ENCODE results near the gene KCNJ18.
"Not testable (repeated sequence)": the region's sequence is repeated elsewhere in the genome, so short reads cannot be mapped to it uniquely, and the experiment has no call there.

KCNJ18 gene

DNA sequence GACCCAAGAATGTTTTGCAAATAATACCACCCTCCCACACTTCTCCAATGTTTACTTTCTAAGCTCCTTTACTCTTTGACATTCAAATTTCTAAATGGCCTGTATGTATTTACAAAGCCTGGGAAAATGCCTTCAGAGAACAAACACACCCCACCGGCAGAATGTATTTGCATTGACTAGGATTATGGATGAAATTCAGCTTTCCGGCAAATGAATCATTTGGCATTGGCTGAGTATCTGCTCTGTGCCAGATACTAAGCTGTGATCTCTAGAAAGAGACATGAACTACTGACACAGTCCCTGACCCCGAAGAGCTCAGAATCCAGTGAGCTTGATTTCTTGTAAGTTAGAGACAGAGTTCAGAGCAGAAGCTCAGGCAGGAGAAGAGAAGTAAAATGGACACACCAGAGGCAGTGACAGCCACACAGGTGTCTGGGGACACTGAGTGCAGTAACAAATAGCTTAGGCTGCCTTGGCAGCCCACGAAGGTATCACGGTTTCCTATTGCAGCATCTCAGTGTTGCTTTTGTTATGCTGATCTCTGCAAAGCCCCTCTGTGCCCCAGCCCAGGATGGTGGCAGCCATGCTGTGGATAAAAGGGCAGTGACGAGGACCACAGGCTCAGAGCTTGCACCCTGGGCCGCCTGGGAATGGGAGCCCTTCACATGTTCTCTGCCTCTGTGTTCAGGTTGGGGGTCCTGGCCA lies 24.8 kb upstream of the KCNJ18 start:
- not testable (repeated sequence) for H3K4me3 Mint-ChIP-seq; H3K4me1 Mint-ChIP-seq (ENCODE audit: low read depth); H3K27ac Mint-ChIP-seq; H3K36me3 Mint-ChIP-seq (ENCODE audit: low read depth); H3K27me3 Mint-ChIP-seq
- H3K9me3 Mint-ChIP-seq: peaks cover 19% of the 10 kb centered on the region
- DNase-seq: peak; percentile 20

GRCh38 chr17:21668118-21668488 lies 24.2 kb upstream of the KCNJ18 start:
- not testable (repeated sequence) for H3K27ac Mint-ChIP-seq; H3K4me1 Mint-ChIP-seq (ENCODE audit: low read depth); DNase-seq; H3K27me3 Mint-ChIP-seq; H3K36me3 Mint-ChIP-seq (ENCODE audit: low read depth); H3K4me3 Mint-ChIP-seq
- H3K9me3 Mint-ChIP-seq: peaks cover 19% of the 10 kb centered on the region

GRCh38 chr17:21668746-21669508 lies 23.4 kb upstream of the KCNJ18 start:
- H3K27ac Mint-ChIP-seq; H3K4me3 Mint-ChIP-seq; H3K27me3 Mint-ChIP-seq; H3K36me3 Mint-ChIP-seq (ENCODE audit: low read depth); H3K4me1 Mint-ChIP-seq (ENCODE audit: low read depth): not testable (repeated sequence)
- peak; percentile 12 for DNase-seq
- peaks cover 18% of the 10 kb centered on the region for H3K9me3 Mint-ChIP-seq

GRCh38 chr17:21669616-21670360 lies 22.5 kb upstream of the KCNJ18 start:
- H3K4me3 Mint-ChIP-seq; H3K4me1 Mint-ChIP-seq (ENCODE audit: low read depth); H3K27me3 Mint-ChIP-seq; H3K27ac Mint-ChIP-seq; H3K36me3 Mint-ChIP-seq (ENCODE audit: low read depth): not testable (repeated sequence)
- H3K9me3 Mint-ChIP-seq: peaks cover 15% of the 10 kb centered on the region
- peak; percentile 23 for DNase-seq

- peak; percentile 13 for DNase-seq
- H3K27ac Mint-ChIP-seq; H3K4me3 Mint-ChIP-seq; H3K27me3 Mint-ChIP-seq; H3K4me1 Mint-ChIP-seq (ENCODE audit: low read depth); H3K36me3 Mint-ChIP-seq (ENCODE audit: low read depth): not testable (repeated sequence)
- H3K9me3 Mint-ChIP-seq: peaks cover 11% of the 10 kb centered on the region
Observed at GRCh38 chr17:21670361-21671155, 21.8 kb upstream of the KCNJ18 start.

GRCh38 chr17:21671437-21671836 lies 20.9 kb upstream of the KCNJ18 start:
- not testable (repeated sequence) for H3K9me3 Mint-ChIP-seq; H3K4me3 Mint-ChIP-seq; H3K27ac Mint-ChIP-seq; H3K36me3 Mint-ChIP-seq (ENCODE audit: low read depth); H3K4me1 Mint-ChIP-seq (ENCODE audit: low read depth); H3K27me3 Mint-ChIP-seq
- DNase-seq: peak; percentile 11

GRCh38 chr17:21671871-21672270 lies 20.5 kb upstream of the KCNJ18 start:
- not testable (repeated sequence) for H3K36me3 Mint-ChIP-seq (ENCODE audit: low read depth); H3K4me1 Mint-ChIP-seq (ENCODE audit: low read depth); H3K27ac Mint-ChIP-seq; H3K27me3 Mint-ChIP-seq; H3K4me3 Mint-ChIP-seq; H3K9me3 Mint-ChIP-seq
- peak; percentile 7 for DNase-seq

DNA sequence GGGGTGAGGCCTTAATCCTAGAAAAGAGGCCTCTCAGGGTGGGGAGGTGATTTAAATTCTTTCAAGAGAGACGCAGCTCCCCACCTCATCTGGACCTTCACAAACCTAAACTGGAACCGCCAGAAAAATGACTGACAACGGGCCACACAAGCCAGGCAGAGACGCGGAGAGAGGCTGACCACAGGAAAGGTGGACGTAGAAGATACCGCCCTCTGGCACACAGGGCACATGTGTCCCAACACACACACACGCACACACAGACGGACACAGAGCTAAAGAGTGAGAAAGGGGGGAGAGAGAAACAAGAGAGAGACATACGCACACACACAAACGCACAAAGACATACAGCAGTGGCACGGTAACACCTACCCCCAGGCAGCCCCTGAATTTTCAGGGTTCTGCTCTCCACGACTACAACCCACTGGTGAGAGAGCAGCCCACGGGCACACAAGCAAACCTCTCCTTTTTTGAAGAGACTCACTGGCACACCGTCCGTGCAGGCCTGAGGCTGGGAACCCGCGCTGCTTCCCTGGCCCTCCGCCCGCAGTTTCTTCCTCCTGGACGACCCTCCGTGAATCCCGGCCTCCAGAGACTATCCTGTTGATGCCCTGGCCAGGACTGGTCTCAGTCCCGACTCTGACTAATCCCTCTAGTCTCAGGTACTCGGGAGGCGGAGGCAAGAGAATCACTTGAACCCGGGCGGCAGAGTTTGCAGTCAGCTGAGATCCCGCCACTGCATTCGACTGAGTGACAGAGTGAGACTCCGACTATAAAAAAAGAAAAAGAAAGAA lies 18.7 kb upstream of the KCNJ18 start:
- H3K4me1 Mint-ChIP-seq (ENCODE audit: low read depth); H3K36me3 Mint-ChIP-seq (ENCODE audit: low read depth); H3K27me3 Mint-ChIP-seq; H3K27ac Mint-ChIP-seq; H3K4me3 Mint-ChIP-seq; H3K9me3 Mint-ChIP-seq: not testable (repeated sequence)
- peak; percentile 22 for DNase-seq

DNA sequence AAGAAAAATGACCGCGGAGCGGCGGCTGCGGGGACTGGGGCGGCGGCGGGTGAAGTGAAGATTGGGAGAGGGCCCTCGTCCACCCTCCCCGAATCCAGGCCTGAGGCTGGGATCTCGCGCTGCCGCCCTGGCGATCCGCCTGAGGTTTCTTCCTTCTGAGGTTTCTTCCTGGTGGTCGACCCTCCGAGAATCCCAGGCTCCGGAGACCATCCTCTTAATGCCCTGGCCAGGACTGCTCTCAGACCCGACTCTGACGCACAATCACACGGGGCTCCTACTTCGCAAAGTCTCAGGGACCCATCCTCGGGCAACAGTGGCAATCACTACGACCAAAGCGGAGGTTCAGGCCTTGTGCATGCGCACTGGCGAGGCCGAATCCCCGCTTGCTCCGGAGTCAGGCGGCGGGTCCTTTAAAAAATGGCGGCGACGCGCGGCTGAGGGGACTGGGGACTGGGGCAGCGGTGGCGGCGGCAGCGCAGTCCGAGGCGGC lies 18.0 kb upstream of the KCNJ18 start:
- DNase-seq: peak; percentile 16
- Mint-ChIP-seq H3K27me3 (peaks cover 4% of the 10 kb centered on the region), H3K9me3 (peaks cover 6% of the 10 kb centered on the region), H3K4me3 (no peak overlapping the region), H3K36me3 (ENCODE audit: low read depth) (no peaks in the 10 kb centered on the region), H3K4me1 (ENCODE audit: low read depth) (no peaks in the 10 kb centered on the region), H3K27ac (no peak overlapping the region)

GRCh38 chr17:21674891-21675738 lies 17.2 kb upstream of the KCNJ18 start:
- not testable (repeated sequence) for H3K27ac Mint-ChIP-seq; H3K9me3 Mint-ChIP-seq; H3K4me1 Mint-ChIP-seq (ENCODE audit: low read depth); H3K36me3 Mint-ChIP-seq (ENCODE audit: low read depth); H3K4me3 Mint-ChIP-seq; H3K27me3 Mint-ChIP-seq
- DNase-seq: peak; percentile 7

- peak; percentile 2 for DNase-seq
Observed at GRCh38 chr17:21675739-21676130, 16.6 kb upstream of the KCNJ18 start.

GRCh38 chr17:21676281-21677111 lies 15.8 kb upstream of the KCNJ18 start:
- Mint-ChIP-seq H3K4me3 (no peak overlapping the region), H3K4me1 (ENCODE audit: low read depth) (no peaks in the 10 kb centered on the region), H3K36me3 (ENCODE audit: low read depth) (no peaks in the 10 kb centered on the region), H3K27me3 (peaks cover 4% of the 10 kb centered on the region), H3K9me3 (peaks cover 6% of the 10 kb centered on the region), H3K27ac (no peak overlapping the region)
- DNase-seq: peak; percentile 16

More at GRCh38 chr17:21675739-21676130, 16.6 kb upstream of the KCNJ18 start:
- not testable (repeated sequence) for H3K4me3 Mint-ChIP-seq; H3K4me1 Mint-ChIP-seq (ENCODE audit: low read depth); H3K9me3 Mint-ChIP-seq; H3K36me3 Mint-ChIP-seq (ENCODE audit: low read depth); H3K27ac Mint-ChIP-seq; H3K27me3 Mint-ChIP-seq

All from activated T-cell treated with anti-CD3 and anti-CD28 coated beads, Interleukin-2, amount 50 U/mL, for 24 hours (primary cell).